ENCODE data around the gene RETN.

Gene RETN

GRCh38 chr19:7668842-7669241 lies at the start of gene RETN:
TSS of gene RETN (plus strand) at chr19:7669049. CDS start at chr19:7669327, 278 bp downstream.
- DNase-seq, result no peak

DNA sequence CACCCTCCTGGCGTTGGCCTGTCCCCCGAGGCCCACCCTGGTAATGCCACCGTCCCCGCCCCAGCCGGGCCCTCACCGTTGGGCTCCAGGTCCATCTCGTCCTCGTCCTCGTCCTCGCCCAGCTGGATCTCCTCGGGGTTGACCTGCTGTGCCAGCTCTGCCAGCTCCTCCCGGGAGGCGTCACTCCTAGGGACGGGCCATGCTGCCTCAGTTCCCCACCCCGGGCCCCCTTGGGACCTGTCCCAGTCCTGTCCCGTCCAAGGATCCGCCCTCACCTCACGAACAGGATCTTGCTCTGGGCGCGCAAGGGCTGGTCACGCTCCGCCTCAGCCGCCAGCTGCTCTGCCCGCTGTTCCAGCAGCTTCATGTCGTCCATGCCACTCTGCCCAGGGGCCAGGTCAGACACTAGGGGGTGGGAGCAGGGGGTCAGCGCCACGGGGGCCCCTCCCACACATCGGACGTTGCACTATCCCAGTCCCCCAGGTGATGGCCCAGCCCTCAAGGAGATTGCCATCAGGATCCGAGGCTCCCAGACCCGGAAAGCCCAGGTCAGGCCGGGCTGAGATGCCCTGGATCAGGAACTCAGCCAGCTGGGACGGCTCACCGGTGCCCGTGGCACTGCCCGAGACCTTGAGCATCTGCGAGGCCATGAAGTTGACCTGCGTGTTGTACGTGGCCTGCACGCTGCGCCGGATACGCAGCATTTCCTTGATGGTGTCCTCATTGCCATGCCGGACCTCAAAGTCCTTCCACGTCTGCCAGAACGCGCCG lies 49.0 kb upstream of the RETN start:
- no peak for DNase-seq

- DNase-seq, result no peak
These were observed 48.1 kb upstream of the RETN start for GRCh38 chr19:7620442-7621412.

DNA sequence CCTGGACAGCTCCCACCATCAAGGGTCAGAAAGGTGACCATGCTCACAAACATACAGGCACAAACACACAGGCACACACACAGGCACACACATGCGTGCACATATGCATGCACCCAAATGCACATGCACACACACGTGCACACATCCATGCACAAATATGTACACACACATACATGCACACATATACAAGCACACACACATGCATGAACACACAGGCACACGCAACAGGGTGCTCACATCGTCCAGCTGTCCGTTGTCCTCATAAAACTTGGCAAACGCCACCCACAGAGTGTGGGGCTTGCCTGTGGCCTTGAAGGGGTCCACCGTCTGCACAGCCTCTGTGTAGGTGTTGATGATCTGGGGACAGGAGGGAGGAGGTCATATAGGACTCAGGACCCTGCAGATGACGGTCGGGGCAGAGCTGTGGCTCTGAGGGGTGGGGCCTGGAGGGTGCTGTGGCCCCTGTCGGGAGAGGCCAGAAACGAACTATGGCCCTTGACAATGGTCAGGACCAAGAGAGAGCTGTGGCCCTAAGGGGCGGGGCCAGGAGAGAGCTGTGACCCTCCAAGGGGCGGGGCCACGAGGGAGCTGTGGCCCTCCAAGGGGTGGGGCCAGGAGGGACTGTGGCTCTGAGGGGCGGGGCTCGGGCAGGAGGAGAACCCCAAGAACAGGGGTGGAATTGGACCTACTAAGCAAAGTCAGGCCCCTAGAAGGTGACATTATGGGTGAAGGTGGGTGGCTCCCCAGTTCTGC lies 45.7 kb upstream of the RETN start:
- no peak for DNase-seq

GRCh38 chr19:7623725-7624603 lies 44.9 kb upstream of the RETN start:
- no peak for DNase-seq

DNA sequence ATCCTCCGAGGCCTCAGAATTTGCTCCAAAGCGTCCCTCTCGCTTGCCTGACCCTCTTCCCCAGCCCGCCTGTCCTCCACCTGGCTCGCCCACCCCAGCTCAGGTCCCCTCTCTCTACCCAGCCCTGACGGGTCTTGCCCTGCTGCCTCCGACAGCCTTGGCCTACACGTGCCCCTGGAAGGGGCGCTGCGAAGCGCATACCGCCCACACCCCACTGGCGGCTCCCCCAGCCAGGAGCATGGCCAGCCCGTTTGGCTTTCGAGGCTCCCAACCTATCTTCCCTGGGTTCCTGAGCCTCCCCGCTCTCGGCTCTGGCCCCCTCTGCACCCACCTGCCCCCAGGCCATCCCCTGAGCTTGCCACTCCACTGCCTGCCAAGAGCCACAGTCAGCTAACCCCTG lies 44.0 kb upstream of the RETN start:
- no peak for DNase-seq

GRCh38 chr19:7625763-7626372 lies 43.0 kb upstream of the RETN start:
- no peak for DNase-seq

- DNase-seq, result no peak
These were observed 41.7 kb upstream of the RETN start for GRCh38 chr19:7627166-7627565.

DNA sequence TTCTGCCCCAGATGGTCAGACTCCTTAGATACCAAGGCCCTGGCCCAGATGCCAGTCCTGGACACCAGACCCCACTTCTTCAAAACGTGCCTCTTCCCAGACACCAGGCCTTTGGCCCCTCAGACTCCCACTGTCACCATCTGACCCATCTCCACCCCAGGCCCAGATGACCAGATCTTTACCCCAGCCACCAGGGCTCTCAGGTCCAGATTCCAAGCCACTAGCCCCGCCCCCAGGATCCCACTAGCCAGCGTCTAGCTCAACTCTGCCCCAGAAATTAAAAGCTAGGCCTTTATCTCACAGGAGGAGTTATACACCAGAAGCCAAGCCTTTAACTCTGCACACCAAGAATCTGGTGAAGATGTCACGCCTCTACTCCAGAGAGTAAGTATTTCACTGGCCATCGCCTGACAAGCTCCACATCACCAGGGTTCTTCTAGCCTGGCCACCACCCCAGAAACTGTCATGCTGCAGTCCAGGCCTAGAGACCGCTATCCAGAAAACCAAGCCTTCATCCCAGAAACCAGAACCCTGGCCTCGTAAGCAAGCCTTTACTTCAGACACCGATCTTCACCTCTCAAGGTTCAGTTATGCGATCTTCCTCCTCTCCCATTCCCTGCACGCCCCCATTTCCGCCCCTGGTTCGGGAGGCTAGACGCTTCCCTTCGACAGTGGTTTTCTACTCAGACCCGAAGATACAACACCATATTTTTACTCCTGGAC lies 40.1 kb upstream of the RETN start:
- no peak for DNase-seq

- DNase-seq, result peak; percentile 92
These were observed 39.3 kb upstream of the RETN start, which contains the start of the genes PET100 and XAB2 for GRCh38 chr19:7629347-7630054. TSS of gene PET100 (plus strand) at chr19:7629793. CDS start at chr19:7629834, 41 bp downstream. TSS of gene XAB2 (minus strand) at chr19:7629545. CDS start at chr19:7629527, 18 bp downstream.

DNA sequence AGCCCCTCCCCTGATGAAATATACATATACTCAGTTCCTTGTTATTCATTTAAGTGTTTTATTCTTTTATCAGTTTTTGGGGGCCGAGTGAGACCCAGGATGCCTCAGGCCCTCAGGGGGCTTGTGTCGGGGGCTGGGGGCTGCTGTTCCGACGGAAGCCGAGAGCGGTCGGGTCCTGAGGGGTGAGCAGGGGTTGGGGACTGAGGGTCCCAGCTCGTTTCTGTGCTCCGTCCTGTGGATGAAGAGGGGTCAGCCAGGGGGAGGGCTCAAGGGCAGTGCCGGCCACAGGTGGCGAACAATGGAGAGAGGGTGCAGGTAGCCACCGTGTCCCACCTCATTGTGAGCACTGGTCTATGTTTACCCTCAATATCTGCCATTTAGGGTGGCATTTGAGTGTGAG lies 37.3 kb upstream of the RETN start:
- DNase-seq, result no peak

DNA sequence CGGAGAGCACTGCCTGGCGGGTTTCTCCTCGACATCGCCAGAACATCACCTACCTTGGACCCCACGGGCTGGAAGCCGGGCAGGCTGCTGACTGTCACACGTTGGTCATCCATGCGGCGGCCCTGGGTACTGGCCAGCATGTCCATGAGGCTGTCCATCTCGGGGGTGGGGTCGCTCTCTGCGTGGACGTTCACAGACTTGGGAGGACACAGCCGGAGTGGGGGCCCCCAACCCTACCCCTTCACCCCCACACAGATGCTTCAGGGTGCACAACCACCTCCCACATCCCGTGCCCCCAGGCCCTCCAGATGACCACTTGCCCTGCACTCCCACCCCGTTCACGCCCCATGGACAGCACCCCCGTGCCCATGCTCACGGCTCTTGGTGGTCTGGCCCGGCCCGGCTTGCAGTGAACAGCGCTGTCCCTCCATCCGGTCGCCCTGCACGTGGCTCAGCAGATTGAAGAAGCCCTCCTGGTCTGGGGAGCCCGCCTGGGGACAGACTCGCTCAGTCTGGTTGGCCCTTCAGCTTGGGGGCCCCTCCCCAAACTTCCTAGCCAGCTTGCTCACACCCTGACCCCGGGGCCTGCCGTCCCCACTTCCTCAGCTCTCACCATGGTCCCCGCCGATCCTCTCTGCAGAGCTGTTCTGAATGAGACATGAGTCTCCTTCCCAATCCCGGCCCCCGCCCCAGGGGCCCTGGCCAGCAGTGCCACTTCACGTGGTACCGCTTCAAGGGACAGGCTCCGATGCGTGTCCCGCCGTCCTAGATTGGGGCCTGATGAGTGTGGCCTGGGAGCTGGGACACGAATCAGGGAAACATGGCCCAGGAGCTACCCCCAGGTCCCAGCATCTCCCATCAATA lies 36.3 kb upstream of the RETN start:
- DNase-seq, result no peak

- no peak for DNase-seq
These were observed 35.2 kb upstream of the RETN start, which contains the start of gene PCP2 for GRCh38 chr19:7633698-7634097. TSS of gene PCP2 (minus strand) at chr19:7633719. CDS start at chr19:7633457, 262 bp downstream.

- no peak for DNase-seq
These were observed 33.2 kb upstream of the RETN start for GRCh38 chr19:7635670-7636069.

DNA sequence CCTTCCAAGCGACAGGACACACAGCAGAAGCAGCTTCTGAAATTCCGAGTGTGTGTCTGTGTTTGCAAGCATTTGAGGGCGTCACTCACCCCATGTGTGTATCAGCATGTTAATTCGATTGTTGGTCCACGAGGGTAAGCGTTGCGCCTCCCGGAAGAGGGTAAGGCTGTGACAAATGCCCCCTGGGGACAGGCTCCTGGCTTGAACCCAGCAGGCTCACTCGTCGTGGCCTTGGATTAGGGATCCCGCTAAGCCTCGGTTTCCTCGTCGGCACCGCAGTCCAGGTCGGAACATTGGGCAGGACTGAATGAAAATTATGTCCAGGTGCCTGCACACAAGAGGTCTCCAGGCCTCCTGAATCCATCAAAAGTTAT lies 32.5 kb upstream of the RETN start:
- DNase-seq, result no peak

DNA sequence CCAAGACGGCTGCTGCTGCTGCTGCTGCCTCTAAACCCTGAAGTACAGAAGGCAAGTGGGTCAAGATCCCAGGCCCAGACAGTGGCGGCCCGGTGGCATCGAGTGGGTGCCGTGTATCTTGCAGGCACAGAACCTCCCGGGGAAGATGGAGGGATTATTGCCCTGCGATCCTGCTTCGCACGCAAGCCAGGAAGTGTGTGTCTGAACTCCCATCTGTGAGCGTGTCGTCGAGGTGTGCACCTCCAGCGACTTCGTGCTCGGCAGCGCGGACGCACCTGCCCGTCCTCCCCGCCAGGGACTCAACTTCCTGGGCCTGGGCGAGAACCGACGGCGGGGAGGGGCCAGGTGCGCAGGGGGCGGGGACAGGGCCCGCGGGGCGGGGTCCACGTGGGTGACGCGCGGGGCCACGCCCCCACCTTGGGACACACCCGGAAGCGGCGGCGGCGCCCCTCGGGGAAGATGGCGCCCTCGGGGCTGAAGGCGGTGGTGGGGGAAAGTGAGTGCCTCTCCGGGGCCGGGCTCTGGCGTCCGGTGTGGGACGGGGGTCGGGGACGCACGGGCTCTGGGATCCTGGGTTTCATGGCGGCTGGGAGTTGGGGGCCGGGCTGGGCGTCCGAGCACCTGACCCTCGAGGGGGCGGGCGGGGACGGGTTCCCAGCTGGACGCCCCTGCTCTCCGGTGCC lies 32.0 kb upstream of the RETN start, which contains the start of gene STXBP2:
Gene STXBP2 (plus strand): TSS at position 420 of the 683 bp plus-strand sequence. CDS start 40 bp downstream, at position 460.
- peak; percentile 17 for DNase-seq

DNA sequence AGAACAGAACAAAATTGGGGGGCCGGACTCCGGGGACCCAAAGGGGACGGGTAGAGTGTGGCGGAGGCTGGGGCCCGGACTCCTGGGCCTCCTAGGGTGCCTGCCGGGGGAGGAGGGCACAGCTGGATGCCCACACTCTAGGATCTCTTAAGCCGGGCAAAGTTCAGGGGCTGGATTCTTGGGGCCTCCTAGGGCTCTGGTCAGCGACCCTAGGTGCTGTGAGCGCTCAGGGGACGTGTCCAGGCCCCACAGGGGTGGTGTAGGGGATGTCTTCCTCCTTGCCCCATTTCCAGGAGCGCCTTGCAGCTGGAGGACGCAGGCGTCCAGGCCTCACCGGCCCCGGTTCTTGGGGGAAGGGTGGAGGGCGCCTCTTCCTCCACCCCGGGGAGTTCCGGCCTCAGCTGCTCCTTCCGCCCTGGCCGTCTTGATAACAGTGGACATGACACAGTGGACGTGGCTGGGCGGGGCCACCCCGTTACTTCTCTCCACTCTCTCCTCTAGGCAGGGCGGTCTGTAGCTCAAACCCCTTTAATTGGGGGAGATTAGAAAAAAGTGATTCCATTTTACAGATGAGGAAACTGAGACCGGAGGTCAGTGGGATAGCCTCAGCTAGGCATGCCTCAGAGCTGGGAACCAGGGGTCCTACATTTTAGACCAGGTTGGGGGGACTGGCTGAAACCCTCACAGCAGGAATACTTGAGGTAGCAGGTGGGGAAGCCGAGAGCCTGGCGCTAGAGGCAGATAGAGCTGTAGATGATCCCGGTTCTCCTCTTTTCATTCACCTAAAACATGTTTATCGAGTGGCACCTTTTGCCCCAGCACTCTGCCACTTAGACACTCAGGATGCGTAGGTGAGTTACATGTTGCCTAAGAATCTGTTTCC lies 31.2 kb upstream of the RETN start:
- no peak for DNase-seq

Data from NCI-H2107 (cell line).